GM18517 (cell line): ENCODE data around the gene ID4.

Source experiments
- ATAC-seq: cut with Tn5 transposase; IDR thresholded peaks from one replicate; pipeline ENCODE4 v1.9.1; 2021; ENCODE audit warnings: mild to moderate bottlenecking, moderate library complexity; ENCODE audit not compliant: unreplicated experiment

ID4 gene

GRCh38 chr6:19836799-19837510, at the start of gene ID4:
ID4 (plus strand) TSS chr6:19837370; CDS start chr6:19837755, 385 bp downstream.
- no peak for ATAC-seq

- ATAC-seq, result no peak
Measured at GRCh38 chr6:19788686-19789085, 48.5 kb upstream of the ID4 start.

GRCh38 chr6:19789100-19789803, 47.9 kb upstream of the ID4 start:
- ATAC-seq, result no peak

- ATAC-seq, result no peak
Measured at GRCh38 chr6:19791267-19791666, 45.9 kb upstream of the ID4 start.

- no peak for ATAC-seq
Measured at GRCh38 chr6:19795211-19795610, 42.0 kb upstream of the ID4 start.

GRCh38 chr6:19796452-19796851, 40.7 kb upstream of the ID4 start:
- no peak for ATAC-seq

- ATAC-seq, result no peak
Measured at GRCh38 chr6:19798362-19798761, 38.8 kb upstream of the ID4 start.

- no peak for ATAC-seq
Measured at GRCh38 chr6:19802656-19803055, 34.5 kb upstream of the ID4 start.

GRCh38 chr6:19803331-19804204, 33.6 kb upstream of the ID4 start:
- ATAC-seq, result no peak

GRCh38 chr6:19804205-19805128, 32.7 kb upstream of the ID4 start:
- peak; percentile 98 for ATAC-seq

GRCh38 chr6:19805129-19805481, 32.1 kb upstream of the ID4 start:
- no peak for ATAC-seq

GRCh38 chr6:19806971-19807396, 30.2 kb upstream of the ID4 start:
- no peak for ATAC-seq

GRCh38 chr6:19811397-19812079, 25.6 kb upstream of the ID4 start:
- no peak for ATAC-seq

GRCh38 chr6:19812512-19813119, 24.6 kb upstream of the ID4 start:
- no peak for ATAC-seq

- ATAC-seq, result no peak
Measured at GRCh38 chr6:19818805-19819204, 18.4 kb upstream of the ID4 start.

- no peak for ATAC-seq
Measured at GRCh38 chr6:19824058-19824807, 12.9 kb upstream of the ID4 start.

- no peak for ATAC-seq
Measured at GRCh38 chr6:19827247-19827646, 9.9 kb upstream of the ID4 start.

- no peak for ATAC-seq
Measured at GRCh38 chr6:19827903-19828302, 9.3 kb upstream of the ID4 start.

- no peak for ATAC-seq
Measured at GRCh38 chr6:19830171-19830570, 7.0 kb upstream of the ID4 start.
